Endothelial cell of umbilical vein (primary cell): ENCODE measurements around the gene TTC13. TPM values are rescaled to one million over a fixed set of nuclear protein-coding genes. Genes with fewer than 3 reads are reported as not detected.

Experiments used
- BruUV-seq: library from RNA; stranded (reverse); fragments of 400-500 nt; replicated peaks from 2 replicates; lab custom pipeline; 2021; lab: Mats Ljungman, UMichigan
- CTCF ChIA-PET: fragments of 300-600, 350-600 bp; sonication (Branson Sonifier 250); formaldehyde crosslinking; loops from one replicate; lab custom pipeline; 2021; ENCODE audit warnings: antibody characterized with exemption, inconsistent platforms; lab: Charles Lee
- POLR2A ChIA-PET: fragments of 300-600, 350-600 bp; sonication (Branson Sonifier 250); formaldehyde crosslinking; loops from one replicate; lab custom pipeline; 2021; ENCODE audit warnings: antibody characterized with exemption, inconsistent platforms; lab: Charles Lee
- DNase-seq: peaks from one replicate; pipeline ENCODE4 v3.0.0-alpha.2; 2011; ENCODE audit warnings: low read depth, low spot score
- FAIRE-seq: peaks from 2 replicates; lab custom pipeline; 2011; peaks lifted over from hg19 to GRCh38; lab: Jason Lieb, UNC
- H2AFZ ChIP-seq: 2 replicates; pipeline ENCODE4 v1.6.0; 2012; ENCODE audit warnings: low read depth, low read length, control low read depth, inconsistent platforms
- H3K27ac ChIP-seq: 2 replicates; pipeline ENCODE4 v1.5.1; 2011; ENCODE audit warnings: low read depth, mild to moderate bottlenecking, control low read depth, low read length, moderate library complexity; ENCODE audit not compliant: insufficient read depth
- H3K27me3 ChIP-seq, 2 experiments: 2 replicates each; pipeline versions ENCODE4 v1.6.0 to v1.6.1; 2011; ENCODE audit warnings: low read length in 2 of 2, mixed read lengths in 1 of 2; ENCODE audit not compliant: control insufficient read depth in 2 of 2, insufficient read depth in 2 of 2
- H3K36me3 ChIP-seq, 2 experiments: 2 replicates in 1 of 2; 3 replicates in 1 of 2; pipeline ENCODE4 v1.5.1; 2011; ENCODE audit warnings: low read length in 2 of 2, mild to moderate bottlenecking in 1 of 2, moderate library complexity in 1 of 2; ENCODE audit not compliant: control insufficient read depth in 2 of 2, insufficient read depth in 2 of 2; ENCODE audit errors: extremely low read depth in 1 of 2
- H3K4me1 ChIP-seq: 3 replicates; pipeline ENCODE4 v1.5.1; 2011; ENCODE audit warnings: mild to moderate bottlenecking, low read length; ENCODE audit not compliant: control insufficient read depth, insufficient read depth; ENCODE audit errors: extremely low read depth
- H3K4me2 ChIP-seq: 2 replicates; pipeline ENCODE4 v1.6.1; 2011; ENCODE audit warnings: low read length, control low read depth, mixed read lengths; ENCODE audit not compliant: insufficient read depth
- H3K4me3 ChIP-seq, 3 experiments: fragments of 200-600 bp in 1 of 3; sonication (generic), shearing (Covaris generic) in 1 of 3; replicated peaks in 1 of 3; 2 replicates each; pipeline ENCODE4 v1.5.1; 2011 to 2016; ENCODE audit warnings: control low read depth in 3 of 3, low read length in 3 of 3, mild to moderate bottlenecking in 2 of 3, inconsistent platforms in 1 of 3, low read depth in 1 of 3, moderate library complexity in 1 of 3; ENCODE audit not compliant: insufficient read depth in 1 of 3
- H3K79me2 ChIP-seq: 2 replicates; pipeline ENCODE4 v1.6.0; 2012; ENCODE audit warnings: low read length, inconsistent platforms; ENCODE audit not compliant: control insufficient read depth, insufficient read depth
- H3K9ac ChIP-seq: replicated peaks from 2 replicates; pipeline ENCODE3; 2011; ENCODE audit warnings: low read length, control low read depth; ENCODE audit not compliant: insufficient read depth; ENCODE audit errors: extremely low read depth
- H3K9me1 ChIP-seq: replicated peaks from 3 replicates; pipeline ENCODE4 v1.6.0; 2011; ENCODE audit warnings: mild to moderate bottlenecking, low read length; ENCODE audit not compliant: control insufficient read depth, insufficient read depth; ENCODE audit errors: extremely low read depth
- H3K9me3 ChIP-seq: replicated peaks from 2 replicates; pipeline ENCODE4 v1.5.1; 2012; ENCODE audit warnings: low read length, inconsistent platforms; ENCODE audit not compliant: control insufficient read depth, insufficient read depth
- H4K20me1 ChIP-seq: replicated peaks from 2 replicates; pipeline ENCODE3; 2011; ENCODE audit warnings: mild to moderate bottlenecking, low read length; ENCODE audit not compliant: control insufficient read depth, insufficient read depth; ENCODE audit errors: extremely low read depth
- CTCF ChIP-seq, 2 donors: IDR thresholded peaks; 1 replicate in 1 of 2; 2 replicates in 1 of 2; pipeline ENCODE4 v1.5.1; 2011; ENCODE audit warnings: low read length in 2 of 2, mild to moderate bottlenecking in 2 of 2, moderate library complexity in 2 of 2, control low read depth in 1 of 2, inconsistent platforms in 1 of 2, low read depth in 1 of 2; ENCODE audit not compliant: insufficient read depth in 1 of 2; ENCODE audit errors: extremely low read depth in 1 of 2
- EZH2 ChIP-seq: IDR thresholded peaks from 2 replicates; pipeline ENCODE4 v1.6.1; 2012; ENCODE audit warnings: borderline replicate concordance, low read depth, mild to moderate bottlenecking, moderate library complexity, low read length, inconsistent platforms; ENCODE audit not compliant: severe bottlenecking
- FOS ChIP-seq: IDR thresholded peaks from 2 replicates; pipeline ENCODE4 v1.6.1; 2011; ENCODE audit warnings: mild to moderate bottlenecking, low read length, moderate library complexity, borderline replicate concordance; ENCODE audit not compliant: insufficient read depth
- GATA2 ChIP-seq: IDR thresholded peaks from 2 replicates; pipeline ENCODE4 v1.7.0; 2011; ENCODE audit warnings: low read depth, mild to moderate bottlenecking, moderate library complexity, mixed read lengths, low read length; ENCODE audit not compliant: insufficient read length, insufficient read depth
- JUN ChIP-seq: IDR thresholded peaks from 2 replicates; pipeline ENCODE4 v1.6.1; 2011; ENCODE audit warnings: borderline replicate concordance, low read depth; ENCODE audit not compliant: insufficient read length, insufficient read depth
- MAX ChIP-seq: IDR thresholded peaks from 2 replicates; pipeline ENCODE4 v1.6.1; 2011; ENCODE audit not compliant: insufficient read depth, insufficient read length
- MYC ChIP-seq: IDR thresholded peaks from one replicate; pipeline ENCODE4 v1.6.1; 2011; ENCODE audit warnings: mild to moderate bottlenecking, low read depth, low read length
- POLR2A ChIP-seq: IDR thresholded peaks from 2 replicates; pipeline ENCODE4 v1.6.1; 2012; ENCODE audit warnings: low read depth, mild to moderate bottlenecking, control low read depth, low read length
- POLR2AphosphoS5 ChIP-seq: IDR thresholded peaks from 2 replicates; pipeline ENCODE4 v1.6.1; 2012; ENCODE audit warnings: low read depth, mild to moderate bottlenecking, control low read depth, low read length, moderate library complexity; ENCODE audit not compliant: insufficient read depth
- dilution Hi-C: fragments of 300-500 bp; cut with MboI; formaldehyde crosslinking; loops from one replicate; pipeline ENCODE4 v1.15.0; 2019; ENCODE audit warnings: low sequenced_read_pairs; ENCODE audit not compliant: extremely low pct_ligation_motif_present
- intact Hi-C: fragments of 100-400 bp; cut with micrococcal nuclease; formaldehyde crosslinking; loops from one replicate; pipeline ENCODE4 v1.10.0; 2022
- polyA plus RNA-seq, 4 experiments: library from polyadenylated mRNA; depleted of rRNA in 3 of 4; stranded (reverse) in 3 of 4; unstranded in 1 of 4; fragments of >200 nt; gene quantifications; 2 replicates each; pipeline versions ENCODE4 v1.2.1 to v1.2.3, GENCODE V29; 2011 to 2012; ENCODE audit warnings: missing spikeins in 1 of 4
- total RNA-seq: library from RNA; stranded (reverse); gene quantifications from 2 replicates; pipeline ENCODE4 v1.2.3, GENCODE V29; 2021

TTC13 gene
- total and polyA plus RNA-seq, 2 donors (not counting 3 experiments of a cell fraction or from before 2014, with no cell fraction given), result 8.8 to 23.9 TPM

GRCh38 chr1:230894664-230895063, 84.0 kb downstream of the TTC13 start:
- H3K27ac ChIP-seq, result no peak overlapping the region
- no TSS peak for BruUV-seq
- POLR2A ChIA-PET, result no interaction called here

GRCh38 chr1:230894032-230894431, 84.6 kb downstream of the TTC13 start:
- DNase-seq, result no peak
- BruUV-seq, result no TSS peak
- Histone ChIP-seq H3K9me1 (no peaks in the 10 kb centered on the region), H3K27ac (no peak overlapping the region), H3K79me2 (no peaks in the 10 kb centered on the region), H3K9ac (no peak overlapping the region), H3K36me3 (no peaks in the 10 kb centered on the region), H3K9me3 (no peaks in the 10 kb centered on the region), H3K4me2 (no peak overlapping the region), H3K27me3 (peaks cover 4% of the 10 kb centered on the region in 2 experiments), H3K4me3 (no peak overlapping the region), H2AFZ (no peak overlapping the region), H4K20me1 (no peaks in the 10 kb centered on the region), H3K4me1 (no peaks in the 10 kb centered on the region)
- dilution Hi-C loops (no loop called here), intact Hi-C loops (no loop called here)
- ChIA-PET POLR2A (no interaction called here), CTCF (interaction anchor here (1.4 kb wide), 1 partner anchor 10 kb away, joined by 3 read pairs; no protein-coding TSS in a partner anchor)
- TF ChIP-seq CTCF (IDR thresholded peaks at IDR 0.05; ENCODE audit: extremely low read depth in 1 of 2, insufficient read depth in 1 of 2, low read depth in 1 of 2, low read length in 2 of 2) (no peak), POLR2A (no peak), GATA2 (no peak), POLR2AphosphoS5 (no peak), EZH2 (no peak), FOS (no peak), MAX (no peak), MYC (no peak), JUN (no peak)
- FAIRE-seq, result no peak

More at GRCh38 chr1:230894664-230895063, 84.0 kb downstream of the TTC13 start:
- no peaks in the 10 kb centered on the region for H4K20me1 ChIP-seq
- dilution Hi-C loops, result no loop called here
- intact Hi-C loops, result no loop called here
- no peaks in the 10 kb centered on the region for H3K79me2 ChIP-seq
- no peak overlapping the region for H3K9ac ChIP-seq
- H3K4me3 ChIP-seq, result no peak overlapping the region
- no peak for DNase-seq
- no peaks in the 10 kb centered on the region for H3K9me3 ChIP-seq
- FAIRE-seq, result no peak
- no peak overlapping the region for H3K4me2 ChIP-seq
- H3K4me1 ChIP-seq, result no peaks in the 10 kb centered on the region
- CTCF ChIA-PET, result no interaction called here
- H3K9me1 ChIP-seq, result no peaks in the 10 kb centered on the region
- H3K27me3 ChIP-seq, result peaks cover 4% of the 10 kb centered on the region in 2 experiments
- H3K36me3 ChIP-seq, result no peaks in the 10 kb centered on the region
- TF ChIP-seq POLR2A (no peak), MAX (no peak)
- H2AFZ ChIP-seq, result no peak overlapping the region
